Mesendoderm (in vitro differentiated cells): ENCODE data around the gene PMEPA1.

Experiments used
- DNase-seq: peaks from one replicate; pipeline ENCODE4 v3.0.0; 2013
- H2AK5ac ChIP-seq: 2 replicates; pipeline ENCODE4 v1.6.1; 2013; ENCODE audit warnings: low read length, inconsistent platforms
- H2BK120ac ChIP-seq: 2 replicates; pipeline ENCODE4 v1.6.1; 2013; ENCODE audit warnings: low read depth, mild to moderate bottlenecking, low read length, moderate library complexity, mixed read lengths
- H2BK15ac ChIP-seq: replicated peaks from 2 replicates; pipeline ENCODE4 v1.6.1; 2013; ENCODE audit warnings: low read depth, mild to moderate bottlenecking, moderate library complexity
- H2BK5ac ChIP-seq: 2 replicates; pipeline ENCODE4 v1.6.1; 2013; ENCODE audit warnings: low read length, inconsistent platforms
- H3K18ac ChIP-seq: 2 replicates; pipeline ENCODE4 v1.6.1; 2013; ENCODE audit warnings: mild to moderate bottlenecking, low read length, mixed read lengths
- H3K23ac ChIP-seq: one replicate; pipeline ENCODE4 v1.6.1; 2013; ENCODE audit warnings: low read length
- H3K27ac ChIP-seq: 2 replicates; pipeline ENCODE4 v1.5.1; 2013; ENCODE audit warnings: low read depth, mild to moderate bottlenecking, inconsistent platforms, low read length, moderate library complexity
- H3K27me3 ChIP-seq: 2 replicates; pipeline ENCODE4 v1.6.1; 2013; ENCODE audit warnings: low read length, control low read depth, mild to moderate bottlenecking, inconsistent platforms; ENCODE audit not compliant: insufficient read depth, poor library complexity
- H3K36me3 ChIP-seq: 2 replicates; pipeline ENCODE4 v1.6.1; 2013; ENCODE audit warnings: low read length, inconsistent platforms; ENCODE audit not compliant: control insufficient read depth, insufficient read depth
- H3K4ac ChIP-seq: one replicate; pipeline ENCODE4 v1.6.1; 2013; ENCODE audit warnings: low read depth, mild to moderate bottlenecking, low read length, moderate library complexity
- H3K4me1 ChIP-seq: 2 replicates; pipeline ENCODE4 v1.6.1; 2013; ENCODE audit warnings: low read depth, low read length, inconsistent platforms; ENCODE audit not compliant: control insufficient read depth
- H3K4me2 ChIP-seq: 2 replicates; pipeline ENCODE4 v1.6.1; 2013; ENCODE audit warnings: low read length
- H3K4me3 ChIP-seq: 2 replicates; pipeline ENCODE4 v1.5.1; 2013; ENCODE audit warnings: mild to moderate bottlenecking, low read length
- H3K56ac ChIP-seq: one replicate; pipeline ENCODE4 v1.6.1; 2013; ENCODE audit warnings: low read length
- H3K79me1 ChIP-seq: 2 replicates; pipeline ENCODE4 v1.6.1; 2013; ENCODE audit warnings: low read length, inconsistent platforms
- H3K79me2 ChIP-seq: 2 replicates; pipeline ENCODE4 v1.6.1; 2013; ENCODE audit warnings: mild to moderate bottlenecking, low read length; ENCODE audit not compliant: control insufficient read depth, insufficient read depth
- H3K9ac ChIP-seq: 2 replicates; pipeline ENCODE4 v1.6.1; 2013; ENCODE audit warnings: low read length, inconsistent platforms
- H4K5ac ChIP-seq: one replicate; pipeline ENCODE4 v1.6.1; 2013; ENCODE audit warnings: low read length
- H4K8ac ChIP-seq: one replicate; pipeline ENCODE4 v1.6.1; 2013; ENCODE audit warnings: low read depth, mild to moderate bottlenecking, control low read depth, low read length, moderate library complexity
- WGBS: extraction: QIAGEN DNeasy Blood & Tissue Kit; methylation state at CpG from one replicate; pipeline ENCODE4 v1.1.7; 2013; ENCODE audit warnings: low lambda C conversion rate, missing lambda C conversion rate; ENCODE audit not compliant: insufficient coverage; ENCODE audit errors: extremely low coverage; 5-methylcytosine and 5-hydroxymethylcytosine counted together

Gene PMEPA1

GRCh38 chr20:57743450-57744095 lies 33.8 kb upstream of the PMEPA1 start:
- H3K79me1 ChIP-seq, result no peaks in the 10 kb centered on the region
- peak overlapping the region; percentile 18 for H3K4ac ChIP-seq
- DNase-seq, result no peak
- no peak overlapping the region for H2BK15ac ChIP-seq
- H3K23ac ChIP-seq, result no peak overlapping the region
- no peak overlapping the region for H3K18ac ChIP-seq
- H3K4me2 ChIP-seq, result no peak overlapping the region
- no peak overlapping the region for H3K9ac ChIP-seq
- no peak overlapping the region for H2AK5ac ChIP-seq
- H4K8ac ChIP-seq, result no peak overlapping the region
- no peak overlapping the region for H2BK120ac ChIP-seq
- no peaks in the 10 kb centered on the region for H3K27me3 ChIP-seq
- no peaks in the 10 kb centered on the region for H3K79me2 ChIP-seq
- no peak overlapping the region for H4K5ac ChIP-seq
- H3K4me3 ChIP-seq, result no peak overlapping the region
- no peak overlapping the region for H2BK5ac ChIP-seq
- no peaks in the 10 kb centered on the region for H3K4me1 ChIP-seq
- no peak overlapping the region for H3K56ac ChIP-seq
- no peak overlapping the region for H3K27ac ChIP-seq
- H3K36me3 ChIP-seq, result no peaks in the 10 kb centered on the region
- WGBS, result no CpG with 5 or more reads among the region's 10 CpGs

- Histone ChIP-seq H2BK120ac (no peak overlapping the region), H4K8ac (no peak overlapping the region), H3K79me2 (no peaks in the 10 kb centered on the region), H3K4ac (no peak overlapping the region), H3K9ac (no peak overlapping the region), H3K56ac (no peak overlapping the region), H3K27ac (no peak overlapping the region), H4K5ac (no peak overlapping the region), H3K18ac (no peak overlapping the region), H3K36me3 (no peaks in the 10 kb centered on the region), H3K4me2 (no peak overlapping the region), H3K27me3 (no peaks in the 10 kb centered on the region), H3K23ac (no peak overlapping the region), H3K4me3 (no peak overlapping the region), H3K79me1 (no peaks in the 10 kb centered on the region), H2BK15ac (no peak overlapping the region), H3K4me1 (peaks cover under 1% of the 10 kb centered on the region), H2BK5ac (no peak overlapping the region), H2AK5ac (no peak overlapping the region)
- no CpG with 5 or more reads among the region's 11 CpGs for WGBS
- peak; percentile 64 for DNase-seq
Measured at GRCh38 chr20:57742507-57743181, 32.8 kb upstream of the PMEPA1 start.

- peaks cover 4% of the 10 kb centered on the region for H3K4me1 ChIP-seq
- H3K36me3 ChIP-seq, result no peaks in the 10 kb centered on the region
- no peak overlapping the region for H3K4ac ChIP-seq
- no peak overlapping the region for H2BK5ac ChIP-seq
- no peaks in the 10 kb centered on the region for H3K79me2 ChIP-seq
- no peak overlapping the region for H4K5ac ChIP-seq
- H3K9ac ChIP-seq, result no peak overlapping the region
- no peak overlapping the region for H3K56ac ChIP-seq
- WGBS, result no CpG with 5 or more reads among the region's 2 CpGs
- no peak overlapping the region for H2BK120ac ChIP-seq
- H4K8ac ChIP-seq, result no peak overlapping the region
- no peak overlapping the region for H3K4me2 ChIP-seq
- no peak overlapping the region for H2AK5ac ChIP-seq
- no peak overlapping the region for H3K23ac ChIP-seq
- H3K27me3 ChIP-seq, result no peaks in the 10 kb centered on the region
- no peaks in the 10 kb centered on the region for H3K79me1 ChIP-seq
- DNase-seq, result no peak
- no peak overlapping the region for H2BK15ac ChIP-seq
- H3K18ac ChIP-seq, result no peak overlapping the region
- no peak overlapping the region for H3K4me3 ChIP-seq
- no peak overlapping the region for H3K27ac ChIP-seq
Measured at GRCh38 chr20:57738484-57738883, 28.7 kb upstream of the PMEPA1 start.

- Histone ChIP-seq H3K4ac (no peak overlapping the region), H3K4me3 (no peak overlapping the region), H2BK15ac (no peak overlapping the region), H3K36me3 (no peaks in the 10 kb centered on the region), H3K9ac (no peak overlapping the region), H4K5ac (no peak overlapping the region), H2BK120ac (no peak overlapping the region), H3K79me1 (no peaks in the 10 kb centered on the region), H2AK5ac (no peak overlapping the region), H2BK5ac (no peak overlapping the region), H3K79me2 (no peaks in the 10 kb centered on the region), H3K27me3 (no peaks in the 10 kb centered on the region), H3K56ac (no peak overlapping the region), H3K27ac (no peak overlapping the region), H4K8ac (no peak overlapping the region), H3K4me2 (no peak overlapping the region), H3K23ac (no peak overlapping the region), H3K4me1 (peaks cover 4% of the 10 kb centered on the region), H3K18ac (no peak overlapping the region)
- DNase-seq, result no peak
- no CpG with 5 or more reads among the region's 2 CpGs for WGBS
Measured at GRCh38 chr20:57738053-57738452, 28.2 kb upstream of the PMEPA1 start.

GRCh38 chr20:57737349-57737748 lies 27.5 kb upstream of the PMEPA1 start:
- no CpG with 5 or more reads among the region's 4 CpGs for WGBS
- no peaks in the 10 kb centered on the region for H3K79me1 ChIP-seq
- H3K4me3 ChIP-seq, result no peak overlapping the region
- no peaks in the 10 kb centered on the region for H3K27me3 ChIP-seq
- H3K79me2 ChIP-seq, result no peaks in the 10 kb centered on the region
- no peak overlapping the region for H3K4ac ChIP-seq
- H4K5ac ChIP-seq, result no peak overlapping the region
- H3K4me1 ChIP-seq, result peaks cover 4% of the 10 kb centered on the region
- peak overlapping the region; percentile 12 for H3K56ac ChIP-seq
- no peak overlapping the region for H3K18ac ChIP-seq
- no peak overlapping the region for H2BK120ac ChIP-seq
- no peak overlapping the region for H3K4me2 ChIP-seq
- no peak overlapping the region for H2BK5ac ChIP-seq
- H2AK5ac ChIP-seq, result no peak overlapping the region
- H3K9ac ChIP-seq, result no peak overlapping the region
- no peaks in the 10 kb centered on the region for H3K36me3 ChIP-seq
- no peak overlapping the region for H4K8ac ChIP-seq
- H2BK15ac ChIP-seq, result no peak overlapping the region
- H3K23ac ChIP-seq, result no peak overlapping the region
- no peak overlapping the region for H3K27ac ChIP-seq
- no peak for DNase-seq
